Measurements from ENCODE around the gene EMILIN3. TPM values are rescaled to one million over a fixed set of nuclear protein-coding genes. Genes with fewer than 3 reads are reported as not detected.

Gene EMILIN3
- total and polyA plus RNA-seq, 12 donors: 0.20 to 6.4 (median 2.8) TPM

- ATAC-seq (peak in 4 of 8 donors; percentile 2 to 7 (median 2)), DNase-seq (no peak)
- Histone ChIP-seq H3K9me3 (no peaks in the 10 kb centered on the region), H3K27ac (peak overlapping the region in 4 of 10 donors; percentile 9 to 66 (median 44)), H3K4me3 (no peak overlapping the region), H3K27me3 (peaks cover 0 to 21% (median 18%) of the 10 kb centered on the region in 7 donors), H3K36me3 (peaks cover 0 to 38% (median 7%) of the 10 kb centered on the region in 9 donors), H3K4me1 (peaks cover 4 to 53% (median 15%) of the 10 kb centered on the region in 9 donors)
- 89 to 94% methylated on average over 22 of the region's 22 CpGs for WGBS, 2 donors
- TF ChIP-seq, protein P1, sequence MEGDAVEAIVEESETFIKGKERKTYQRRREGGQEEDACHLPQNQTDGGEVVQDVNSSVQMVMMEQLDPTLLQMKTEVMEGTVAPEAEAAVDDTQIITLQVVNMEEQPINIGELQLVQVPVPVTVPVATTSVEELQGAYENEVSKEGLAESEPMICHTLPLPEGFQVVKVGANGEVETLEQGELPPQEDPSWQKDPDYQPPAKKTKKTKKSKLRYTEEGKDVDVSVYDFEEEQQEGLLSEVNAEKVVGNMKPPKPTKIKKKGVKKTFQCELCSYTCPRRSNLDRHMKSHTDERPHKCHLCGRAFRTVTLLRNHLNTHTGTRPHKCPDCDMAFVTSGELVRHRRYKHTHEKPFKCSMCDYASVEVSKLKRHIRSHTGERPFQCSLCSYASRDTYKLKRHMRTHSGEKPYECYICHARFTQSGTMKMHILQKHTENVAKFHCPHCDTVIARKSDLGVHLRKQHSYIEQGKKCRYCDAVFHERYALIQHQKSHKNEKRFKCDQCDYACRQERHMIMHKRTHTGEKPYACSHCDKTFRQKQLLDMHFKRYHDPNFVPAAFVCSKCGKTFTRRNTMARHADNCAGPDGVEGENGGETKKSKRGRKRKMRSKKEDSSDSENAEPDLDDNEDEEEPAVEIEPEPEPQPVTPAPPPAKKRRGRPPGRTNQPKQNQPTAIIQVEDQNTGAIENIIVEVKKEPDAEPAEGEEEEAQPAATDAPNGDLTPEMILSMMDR (IDR thresholded peaks at IDR 0.05): no peak
- intact Hi-C loops (cut with DNase I): loop anchor here in 1 of 10 donors (5.0 kb wide), 1 partner anchor 51 kb away; no protein-coding TSS in a partner anchor
Measured at GRCh38 chr20:41360831-41361756, 5.5 kb downstream of the EMILIN3 start.

DNA sequence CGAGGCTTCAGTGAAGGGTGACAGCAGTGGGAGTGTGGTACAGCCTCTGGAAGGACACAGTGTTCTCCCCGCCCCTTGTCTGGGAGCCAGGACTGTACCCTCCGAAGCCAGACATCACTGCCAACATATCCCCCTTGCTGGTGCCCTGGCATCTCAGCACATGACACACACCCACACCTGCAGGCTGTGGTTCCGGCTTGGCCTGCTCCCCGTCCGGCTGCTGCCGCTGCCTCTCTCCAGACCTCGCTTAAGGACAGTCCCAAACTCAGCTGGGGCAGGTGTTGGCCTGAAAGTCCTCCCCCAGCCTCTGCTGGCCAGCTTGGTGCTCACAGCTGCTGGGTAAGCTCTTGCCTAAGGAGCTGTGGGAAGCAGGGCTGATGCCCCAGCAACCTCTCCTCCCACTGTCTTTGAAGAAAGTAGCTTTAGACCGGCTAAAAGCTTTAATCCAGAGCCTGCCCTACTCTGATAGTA lies 7.0 kb downstream of the EMILIN3 start:
- TF ChIP-seq, protein P1 (IDR thresholded peaks at IDR 0.05): no peak
- H3K4me1 ChIP-seq: peaks cover 0 to 44% (median 5%) of the 10 kb centered on the region in 9 donors

DNA sequence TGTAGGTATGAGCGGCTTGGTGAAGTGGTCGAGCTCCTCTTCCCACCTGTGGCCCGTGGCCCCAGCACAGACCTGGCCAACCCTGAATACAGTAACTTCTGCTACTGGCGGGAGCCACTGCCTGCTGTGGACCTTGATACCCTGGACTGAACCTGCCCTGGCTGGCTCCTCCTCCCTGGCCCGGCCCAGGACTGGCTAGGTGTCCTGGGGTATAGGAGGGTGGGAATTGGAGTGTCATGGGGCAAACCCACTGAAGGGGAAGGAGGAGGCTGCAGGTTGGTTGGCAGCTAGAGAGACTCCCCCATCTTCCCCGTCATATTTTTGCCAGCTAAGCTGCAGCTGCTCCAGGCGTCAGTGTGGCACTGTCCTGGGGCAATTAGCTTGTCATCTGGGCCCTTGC lies 7.9 kb downstream of the EMILIN3 start:
- Histone ChIP-seq H3K36me3 (peaks cover 0 to 41% (median 10%) of the 10 kb centered on the region in 9 donors), H3K4me3 (no peak overlapping the region), H3K27ac (peak overlapping the region in 1 of 10 donors; percentile 0), H3K4me1 (peaks cover 0 to 44% (median 5%) of the 10 kb centered on the region in 9 donors), H3K9me3 (no peaks in the 10 kb centered on the region), H3K27me3 (no peaks in the 10 kb centered on the region)
- intact Hi-C loops (cut with DNase I): loop anchor here in 1 of 10 donors (5.0 kb wide), 1 partner anchor 39 kb away; no protein-coding TSS in a partner anchor
- ATAC-seq (no peak), DNase-seq (no peak)
- TF ChIP-seq, protein P1 (IDR thresholded peaks at IDR 0.05): no peak
- 94 to 95% methylated on average over 7 of the region's 7 CpGs for WGBS, 2 donors

More for the DNA sequence above, 7.0 kb downstream of the EMILIN3 start:
- Histone ChIP-seq H3K4me3 (no peak overlapping the region), H3K36me3 (peaks cover 0 to 41% (median 9%) of the 10 kb centered on the region in 9 donors), H3K27ac (peak overlapping the region in 7 of 10 donors; percentile 0 to 37 (median 28)), H3K27me3 (peaks cover 0 to 6% (median 3%) of the 10 kb centered on the region in 7 donors), H3K9me3 (no peaks in the 10 kb centered on the region)
- ATAC-seq (peak in 7 of 8 donors; percentile 9 to 59 (median 35)), DNase-seq (no peak)
- 53 to 60% methylated on average over 9 of the region's 9 CpGs for WGBS, 2 donors
- intact Hi-C loops (cut with DNase I): loop anchor here in 2 of 10 donors (5.0 kb wide), 2 partner anchors 38 to 53 kb away; no protein-coding TSS in a partner anchor

GRCh38 chr20:41358230-41358629 lies 8.4 kb downstream of the EMILIN3 start:
- intact Hi-C loops (cut with DNase I): loop anchor here in 1 of 10 donors (5.0 kb wide), 1 partner anchor 39 kb away; no protein-coding TSS in a partner anchor
- DNase-seq: no peak
- WGBS, 2 donors: 90% methylated on average over 9 of the region's 9 CpGs

More at GRCh38 chr20:41358230-41358629, 8.4 kb downstream of the EMILIN3 start:
- TF ChIP-seq, protein P1 (IDR thresholded peaks at IDR 0.05): no peak
- Histone ChIP-seq H3K4me1 (peaks cover 0 to 44% (median 5%) of the 10 kb centered on the region in 9 donors), H3K36me3 (peaks cover 0 to 45% (median 10%) of the 10 kb centered on the region in 9 donors), H3K9me3 (no peaks in the 10 kb centered on the region), H3K27ac (peak overlapping the region in 2 of 10 donors; percentile 0 to 16), H3K4me3 (no peak overlapping the region), H3K27me3 (no peaks in the 10 kb centered on the region)
- no peak for ATAC-seq

Data from heart right ventricle (tissue), 16 donors.